ENCODE measurements around the gene THAP11. TPM values are rescaled to one million over a fixed set of nuclear protein-coding genes. Genes with fewer than 3 reads are reported as not detected.

The THAP11 gene
- polyA plus RNA-seq, 1 of the 3 experiments (the other 2 are of a cell fraction) = 34.8 TPM

- TF ChIP-seq MEF2A (IDR thresholded peaks at IDR 0.05; ENCODE audit: borderline replicate concordance, low read depth) = no peak
- TF ChIP-seq GABPA (IDR thresholded peaks at IDR 0.05; ENCODE audit: low read depth) = no peak
- TF ChIP-seq MXI1 (IDR thresholded peaks at IDR 0.05; ENCODE audit: low read depth, low read length) = no peak
- no peak for TF ChIP-seq RCOR1 (IDR thresholded peaks at IDR 0.05; ENCODE audit: low read length)
- no peak for TF ChIP-seq SIN3A (IDR thresholded peaks at IDR 0.05; ENCODE audit: borderline replicate concordance, low read depth, low read length)
- no peak for TF ChIP-seq ZBTB33 (IDR thresholded peaks at IDR 0.05; ENCODE audit: borderline replicate concordance, low read depth)
- no peak for TF ChIP-seq FOSL2 (IDR thresholded peaks at IDR 0.05; ENCODE audit: borderline replicate concordance, low read depth)
- no peak for TF ChIP-seq TEAD4 (IDR thresholded peaks at IDR 0.05; ENCODE audit: borderline replicate concordance, insufficient read depth)
- no peak for TF ChIP-seq PBX3 (IDR thresholded peaks at IDR 0.05)
- TF ChIP-seq FOXJ3 (CRISPR knock-in tag; IDR thresholded peaks at IDR 0.05) = no peak
- no peak for TF ChIP-seq GATA2 (CRISPR knock-in tag; IDR thresholded peaks at IDR 0.05)
- no peak for TF ChIP-seq RAD21 (IDR thresholded peaks at IDR 0.05; ENCODE audit: low read length)
- H3K4me2 ChIP-seq = no peak overlapping the region
- no peaks in the 10 kb centered on the region for H3K9me3 ChIP-seq
- ChIA-PET CTCF (interaction anchor here (1.0 to 2.9 kb wide), 3 partner anchors 13 to 72 kb away, joined by 3 to 14 read pairs (median 5); no protein-coding TSS in a partner anchor), POLR2A (no interaction called here)
- no peak overlapping the region for H2AFZ ChIP-seq (ENCODE audit: low read depth)
- H3F3A ChIP-seq (replicated peaks; ENCODE audit: insufficient read depth) = peaks cover 28% of the 10 kb centered on the region
- H3K27me3 ChIP-seq (ENCODE audit: insufficient read depth) = no peaks in the 10 kb centered on the region
- WGBS (ENCODE audit: low lambda C conversion rate) = 90% methylated on average over 1 of the region's 7 CpGs
- H4K20me1 ChIP-seq (ENCODE audit: insufficient read depth) = peaks cover 30% of the 10 kb centered on the region
- no peaks in the 10 kb centered on the region for H3K9me2 ChIP-seq
- no peak overlapping the region for H3K27ac ChIP-seq (ENCODE audit: low read depth in 2 of 2, low read length in 1 of 2)
- peaks cover 58% of the 10 kb centered on the region for H3K79me2 ChIP-seq (ENCODE audit: insufficient read depth)
- H3K36me3 ChIP-seq (replicated peaks in 1 of 2; ENCODE audit: control insufficient read depth in 1 of 2, insufficient read depth in 2 of 2, low read length in 1 of 2) = peaks cover 43 to 54% of the 10 kb centered on the region in 2 experiments
- H3K4me1 ChIP-seq (ENCODE audit: control insufficient read depth in 1 of 2, insufficient read depth in 2 of 2, low read depth in 1 of 2, low read length in 1 of 2) = peaks cover 8 to 13% of the 10 kb centered on the region in 2 experiments; a peak in 1 of 4 replicates
- H3K4me3 ChIP-seq (ENCODE audit: low read depth in 2 of 2, low read length in 1 of 2) = no peak overlapping the region
- DNase-seq = no peak
- H3K9ac ChIP-seq = no peak overlapping the region
Observed at GRCh38 chr16:67869653-67870052, 27.5 kb downstream of the THAP11 start.

- Histone ChIP-seq H3K79me2 (ENCODE audit: insufficient read depth) (peaks cover 58% of the 10 kb centered on the region), H3K9me3 (no peaks in the 10 kb centered on the region)
- POLR2A ChIA-PET = interaction anchor here (0.8 kb wide), 1 partner anchor 350 kb away, joined by 3 read pairs; no protein-coding TSS in a partner anchor
- no peak for TF ChIP-seq MEF2A (IDR thresholded peaks at IDR 0.05; ENCODE audit: borderline replicate concordance, low read depth)
- TF ChIP-seq TCF12 (IDR thresholded peaks at IDR 0.05) = no peak
- no peak for TF ChIP-seq POLR2AphosphoS5 (IDR thresholded peaks at IDR 0.05; ENCODE audit: low read depth, low read length)
- TF ChIP-seq USF2 (IDR thresholded peaks at IDR 0.05; ENCODE audit: borderline replicate concordance, low read depth, low read length) = no peak
- no peak for TF ChIP-seq MXI1 (IDR thresholded peaks at IDR 0.05; ENCODE audit: low read depth, low read length)
- TF ChIP-seq IRF3 (IDR thresholded peaks at IDR 0.05; ENCODE audit: low read depth, low read length) = no peak
- TF ChIP-seq RCOR1 (IDR thresholded peaks at IDR 0.05; ENCODE audit: low read length) = no peak
- no peak for TF ChIP-seq REST (IDR thresholded peaks at IDR 0.05; ENCODE audit: low read depth, low read length)
- TF ChIP-seq ELF1 (IDR thresholded peaks at IDR 0.05) = no peak
- no peak for TF ChIP-seq YY1 (IDR thresholded peaks at IDR 0.05; ENCODE audit: low read depth)
- TF ChIP-seq GATA2 (CRISPR knock-in tag; IDR thresholded peaks at IDR 0.05) = no peak
- TF ChIP-seq JUND (IDR thresholded peaks at IDR 0.05) = no peak
Observed at GRCh38 chr16:67871256-67871655, 29.1 kb downstream of the THAP11 start.

More at GRCh38 chr16:67871256-67871655, 29.1 kb downstream of the THAP11 start:
- peaks cover 31 to 47% of the 10 kb centered on the region in 2 experiments for H3K36me3 ChIP-seq (replicated peaks in 1 of 2; ENCODE audit: control insufficient read depth in 1 of 2, insufficient read depth in 2 of 2, low read length in 1 of 2)
- peaks cover 11 to 13% of the 10 kb centered on the region in 2 experiments; a peak in 1 of 4 replicates for H3K4me1 ChIP-seq (ENCODE audit: control insufficient read depth in 1 of 2, insufficient read depth in 2 of 2, low read depth in 1 of 2, low read length in 1 of 2)
- peaks cover 23% of the 10 kb centered on the region for H3F3A ChIP-seq (replicated peaks; ENCODE audit: insufficient read depth)
- no peak overlapping the region for H3K9ac ChIP-seq
- no peak for DNase-seq
- no peaks in the 10 kb centered on the region for H3K9me2 ChIP-seq
- CTCF ChIA-PET = interaction anchor here (0.7 to 2.9 kb wide), 6 partner anchors 11 to 194 kb away, joined by 3 to 14 read pairs (median 3); partner anchors contain the start of gene NUTF2
- H3K4me3 ChIP-seq (ENCODE audit: low read depth in 2 of 2, low read length in 1 of 2) = no peak overlapping the region
- no peak overlapping the region; a peak in 1 of 4 replicates for H3K27ac ChIP-seq (ENCODE audit: low read depth in 2 of 2, low read length in 1 of 2)
- no peaks in the 10 kb centered on the region for H3K27me3 ChIP-seq (ENCODE audit: insufficient read depth)
- no peak overlapping the region for H3K4me2 ChIP-seq
- H2AFZ ChIP-seq (ENCODE audit: low read depth) = no peak overlapping the region
- WGBS (ENCODE audit: low lambda C conversion rate) = 79% methylated on average over 3 of the region's 3 CpGs
- peaks cover 30% of the 10 kb centered on the region for H4K20me1 ChIP-seq (ENCODE audit: insufficient read depth)
